Duodenal mucosa (tissue), 2 donors: ENCODE results near the gene BBS9.

Experiments used
- H3K27ac ChIP-seq: one replicate; pipeline ENCODE4 v1.7.0; 2013; ENCODE audit warnings: low read depth, low read length
- H3K27me3 ChIP-seq, 2 donors: one replicate each; pipeline ENCODE4 v1.7.0; 2013; ENCODE audit warnings: low read length in 2 of 2, control low read depth in 1 of 2; ENCODE audit not compliant: insufficient read depth in 2 of 2, control insufficient read depth in 1 of 2
- H3K36me3 ChIP-seq, 2 donors: one replicate each; pipeline ENCODE4 v1.7.0; 2013; ENCODE audit warnings: low read length in 2 of 2, control low read depth in 1 of 2; ENCODE audit not compliant: insufficient read depth in 2 of 2, control insufficient read depth in 1 of 2
- H3K4me1 ChIP-seq, 2 donors: one replicate each; pipeline ENCODE4 v1.7.0; 2013; ENCODE audit warnings: low read length in 2 of 2, control low read depth in 1 of 2; ENCODE audit not compliant: insufficient read depth in 2 of 2, control insufficient read depth in 1 of 2
- H3K4me3 ChIP-seq, 2 donors: one replicate each; pipeline ENCODE4 v1.7.0; 2013; ENCODE audit warnings: low read length in 2 of 2, low read depth in 1 of 2
- H3K9ac ChIP-seq, 2 donors: one replicate each; pipeline ENCODE4 v1.7.0; 2013; ENCODE audit warnings: low read length in 2 of 2, low read depth in 1 of 2
- H3K9me3 ChIP-seq, 2 donors: one replicate each; pipeline ENCODE4 v1.7.0; 2013; ENCODE audit warnings: low read length in 2 of 2, control low read depth in 1 of 2; ENCODE audit not compliant: control insufficient read depth in 1 of 2

Gene BBS9

DNA sequence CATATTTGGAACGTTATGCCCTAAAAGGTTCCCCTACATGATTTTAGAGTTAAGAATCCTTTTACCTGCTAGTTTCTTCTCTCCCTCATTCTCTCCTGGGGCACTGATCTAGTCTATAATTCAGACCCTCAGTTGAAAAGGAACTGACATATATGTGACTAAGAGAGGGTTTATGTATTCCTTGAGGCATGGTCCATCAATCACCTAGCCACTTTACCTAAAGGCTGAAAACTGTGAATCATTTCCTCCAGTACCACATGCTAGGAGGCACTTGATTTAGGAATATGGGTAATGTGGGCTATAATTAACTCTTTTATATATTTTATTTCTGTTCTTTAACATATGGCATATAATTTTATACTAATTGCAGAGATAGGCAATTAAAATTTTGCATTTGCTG, 303.5 kb downstream of the BBS9 start:
- no peaks in the 10 kb centered on the region for H3K36me3 ChIP-seq
- no peak overlapping the region for H3K27ac ChIP-seq
- no peak overlapping the region for H3K4me3 ChIP-seq
- H3K9ac ChIP-seq: no peak overlapping the region
- H3K4me1 ChIP-seq: no peaks in the 10 kb centered on the region
- H3K9me3 ChIP-seq: no peaks in the 10 kb centered on the region
- no peaks in the 10 kb centered on the region for H3K27me3 ChIP-seq

DNA sequence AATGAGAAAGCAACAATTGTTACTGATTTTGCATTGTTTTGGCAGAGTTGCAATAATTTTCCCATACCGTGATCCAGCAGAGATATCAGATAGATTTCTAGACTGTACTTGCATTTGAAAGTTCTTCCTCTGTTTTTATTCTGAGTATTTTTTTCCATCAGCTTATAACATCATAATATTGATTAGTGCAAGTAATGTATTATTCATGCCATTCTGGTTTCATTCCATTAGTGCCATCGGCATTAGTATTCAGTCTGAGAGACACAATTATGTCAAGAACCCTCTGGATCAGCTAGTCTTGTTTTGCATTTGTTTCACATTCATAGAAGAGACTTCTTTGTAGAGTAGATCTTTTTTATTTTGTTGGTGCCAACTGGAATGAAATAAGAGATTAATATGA, 304.0 kb downstream of the BBS9 start:
- Histone ChIP-seq H3K9ac (no peak overlapping the region), H3K4me3 (no peak overlapping the region)

DNA sequence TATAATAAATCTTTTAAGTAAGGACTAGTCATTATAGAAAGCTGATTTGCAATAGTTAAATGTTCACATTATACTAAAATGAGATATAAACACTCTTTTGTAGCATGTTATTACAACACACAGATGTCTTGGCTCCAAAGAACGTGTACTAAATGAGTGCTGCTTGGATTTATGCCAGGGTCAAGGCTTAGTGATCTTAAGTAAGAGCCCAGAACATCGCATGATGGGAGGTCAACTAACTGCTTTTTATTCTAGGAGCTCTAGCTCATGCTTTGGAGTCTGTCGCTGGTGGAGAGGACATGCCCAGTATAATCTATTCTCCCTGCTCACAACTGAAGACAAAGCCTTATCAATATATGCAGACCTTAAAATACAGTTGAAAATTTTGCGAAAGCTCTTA, 315.1 kb downstream of the BBS9 start:
- Histone ChIP-seq H3K27me3 (no peaks in the 10 kb centered on the region), H3K27ac (no peak overlapping the region), H3K4me1 (no peaks in the 10 kb centered on the region), H3K4me3 (no peak overlapping the region), H3K9ac (no peak overlapping the region), H3K36me3 (no peaks in the 10 kb centered on the region), H3K9me3 (no peaks in the 10 kb centered on the region)

More for the DNA sequence above, 304.0 kb downstream of the BBS9 start:
- no peaks in the 10 kb centered on the region for H3K36me3 ChIP-seq
- H3K9me3 ChIP-seq: no peaks in the 10 kb centered on the region
- H3K27ac ChIP-seq: no peak overlapping the region
- H3K27me3 ChIP-seq: no peaks in the 10 kb centered on the region
- no peaks in the 10 kb centered on the region for H3K4me1 ChIP-seq

DNA sequence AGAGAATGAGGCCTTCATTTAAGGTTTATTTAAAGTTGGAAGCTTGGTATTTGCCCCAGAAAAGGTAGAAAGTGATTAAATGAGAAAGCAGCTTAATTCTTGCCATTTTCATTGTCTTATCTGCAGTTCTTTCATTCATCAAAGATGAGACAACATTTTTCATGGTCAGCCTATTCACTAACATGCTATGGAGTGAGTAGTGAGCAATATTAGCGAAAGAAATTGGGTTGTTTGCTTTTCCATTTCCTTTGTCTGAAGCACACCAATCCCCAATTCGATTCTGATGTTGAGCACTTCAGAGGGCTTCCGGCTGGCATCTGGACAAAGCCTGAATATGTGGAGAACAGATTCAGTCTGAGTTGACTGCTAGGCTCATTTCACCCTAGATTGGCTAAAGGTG, 317.2 kb downstream of the BBS9 start:
- Histone ChIP-seq H3K9me3 (no peaks in the 10 kb centered on the region), H3K4me1 (no peaks in the 10 kb centered on the region), H3K4me3 (no peak overlapping the region), H3K27me3 (no peaks in the 10 kb centered on the region), H3K9ac (no peak overlapping the region), H3K27ac (no peak overlapping the region), H3K36me3 (no peaks in the 10 kb centered on the region)

DNA sequence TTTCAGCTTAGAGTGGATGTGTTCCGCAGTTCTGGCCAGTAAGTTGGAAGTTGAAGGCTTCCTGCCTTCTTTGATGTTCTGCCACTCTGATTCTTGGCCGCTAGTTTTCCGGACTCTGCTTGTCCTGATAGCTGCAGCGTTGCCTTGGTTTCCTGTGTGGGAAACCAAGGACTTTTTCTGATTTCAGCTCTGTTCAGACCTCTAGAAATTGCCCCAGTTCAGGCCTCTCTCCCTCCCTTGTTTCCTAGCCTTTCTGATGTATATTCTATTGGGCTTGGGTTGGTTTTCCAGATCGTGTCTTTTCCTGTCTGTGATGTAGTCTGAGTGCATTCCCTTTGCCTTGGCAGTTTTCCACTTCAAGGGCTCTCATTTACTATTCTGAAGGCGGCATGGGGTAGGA, 318.7 kb downstream of the BBS9 start:
- no peak overlapping the region for H3K27ac ChIP-seq

DNA sequence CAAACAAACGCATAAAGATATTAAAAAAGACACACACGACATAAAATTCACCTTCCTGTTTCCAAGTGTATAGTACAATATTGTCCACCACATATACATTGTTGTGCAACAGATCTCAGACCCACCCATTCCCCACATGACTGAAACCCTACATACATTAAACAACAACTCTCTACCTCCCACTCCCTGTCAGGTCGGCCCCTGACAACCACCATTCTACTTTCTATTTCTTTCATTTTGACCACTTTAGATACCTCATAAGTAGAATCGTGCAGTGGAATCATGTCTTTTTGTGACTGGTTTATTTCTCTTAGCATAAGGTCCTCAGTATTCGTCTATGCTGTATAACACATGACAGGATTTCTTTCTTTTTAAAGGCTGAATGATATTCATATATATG, 320.5 kb downstream of the BBS9 start:
- Histone ChIP-seq H3K36me3 (no peaks in the 10 kb centered on the region), H3K9ac (no peak overlapping the region), H3K27me3 (no peaks in the 10 kb centered on the region), H3K9me3 (no peaks in the 10 kb centered on the region), H3K4me3 (no peak overlapping the region), H3K4me1 (peaks cover 0 to 5% of the 10 kb centered on the region in 2 donors), H3K27ac (no peak overlapping the region)

More for the DNA sequence above, 318.7 kb downstream of the BBS9 start:
- Histone ChIP-seq H3K4me1 (peaks cover 0 to 2% of the 10 kb centered on the region in 2 donors), H3K9ac (no peak overlapping the region), H3K4me3 (no peak overlapping the region), H3K36me3 (no peaks in the 10 kb centered on the region), H3K27me3 (no peaks in the 10 kb centered on the region), H3K9me3 (no peaks in the 10 kb centered on the region)

DNA sequence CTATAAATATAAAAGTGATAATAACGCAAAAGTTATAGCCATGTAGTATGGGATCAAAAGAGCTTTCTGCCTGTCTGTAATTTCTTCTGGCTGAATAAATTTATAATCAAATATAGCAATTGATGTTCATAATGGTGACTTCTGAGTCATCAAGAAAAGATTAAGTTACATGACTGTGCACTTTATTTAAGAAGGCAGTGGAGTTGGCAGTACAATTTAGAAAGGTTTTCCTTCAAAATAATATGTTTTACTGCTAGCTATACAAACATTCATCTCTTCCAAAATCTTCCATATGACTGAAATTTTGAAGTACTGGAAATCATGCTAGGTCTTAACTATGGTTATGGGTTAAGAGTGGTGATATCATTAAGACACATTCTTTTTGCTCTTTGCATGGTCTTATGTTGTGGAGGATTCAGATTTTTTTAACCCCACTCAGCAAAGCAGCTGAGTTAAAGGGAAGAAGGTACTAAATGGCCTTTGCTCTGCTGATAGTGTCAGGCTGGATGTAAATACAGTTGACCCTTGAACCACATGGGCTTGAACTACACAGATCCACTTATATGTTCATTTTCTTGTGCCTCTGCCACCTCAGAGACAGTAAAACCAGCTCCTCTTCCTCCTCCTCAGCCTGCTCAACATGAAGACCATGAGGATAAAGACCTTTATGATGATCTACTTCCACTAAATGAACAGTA, 323.6 kb downstream of the BBS9 start:
- no peak overlapping the region for H3K9ac ChIP-seq
- no peaks in the 10 kb centered on the region for H3K27me3 ChIP-seq
- peaks cover 0 to 5% of the 10 kb centered on the region in 2 donors for H3K4me1 ChIP-seq
- no peaks in the 10 kb centered on the region for H3K36me3 ChIP-seq
- no peaks in the 10 kb centered on the region for H3K9me3 ChIP-seq
- H3K4me3 ChIP-seq: no peak overlapping the region
- no peak overlapping the region for H3K27ac ChIP-seq

DNA sequence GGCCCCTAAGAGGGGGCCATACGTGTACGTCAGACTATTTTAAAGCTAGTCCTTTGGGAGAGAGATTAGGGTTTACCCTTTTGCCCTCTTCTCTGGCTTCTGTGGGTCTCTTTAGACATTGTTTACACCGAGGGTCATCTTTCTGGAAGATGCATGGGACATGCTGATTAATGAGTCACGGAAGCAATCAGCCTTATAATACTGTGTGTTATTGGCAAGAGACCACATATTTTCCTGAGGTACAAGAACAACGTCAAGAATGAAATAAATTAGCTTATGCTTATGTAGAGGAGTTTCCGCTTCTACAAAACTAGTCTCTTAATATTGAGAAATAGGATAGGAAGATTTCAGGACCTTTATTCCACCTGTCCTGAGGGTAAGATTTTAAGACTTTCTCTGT, 327.7 kb downstream of the BBS9 start:
- H3K36me3 ChIP-seq: no peaks in the 10 kb centered on the region
- peaks cover 0 to 5% of the 10 kb centered on the region in 2 donors for H3K4me1 ChIP-seq
- H3K27ac ChIP-seq: no peak overlapping the region
- no peak overlapping the region for H3K9ac ChIP-seq
- H3K9me3 ChIP-seq: no peaks in the 10 kb centered on the region
- H3K4me3 ChIP-seq: no peak overlapping the region
- H3K27me3 ChIP-seq: no peaks in the 10 kb centered on the region

DNA sequence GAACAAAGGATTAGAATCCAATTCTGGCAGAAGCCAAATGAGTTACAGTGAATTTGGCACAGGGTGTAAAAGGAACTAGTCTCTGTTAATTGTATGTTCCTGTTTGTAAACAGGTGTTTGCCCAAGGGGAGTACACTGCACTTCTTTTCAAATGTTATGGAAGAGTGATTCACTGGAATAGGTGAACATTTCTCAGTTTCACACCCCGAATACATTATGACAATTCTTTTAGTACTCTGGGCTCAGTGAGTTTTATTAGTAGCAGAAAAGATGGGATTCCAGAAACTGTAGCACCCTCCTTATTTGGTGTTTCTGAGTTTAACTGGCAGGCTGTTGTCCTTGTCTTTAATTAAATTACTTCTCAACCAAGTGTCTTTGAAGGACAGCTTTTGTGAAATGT, 329.2 kb downstream of the BBS9 start:
- Histone ChIP-seq H3K36me3 (no peaks in the 10 kb centered on the region), H3K9ac (no peak overlapping the region), H3K9me3 (no peaks in the 10 kb centered on the region), H3K4me3 (no peak overlapping the region), H3K4me1 (peaks cover 0 to 13% of the 10 kb centered on the region in 2 donors), H3K27ac (no peak overlapping the region), H3K27me3 (no peaks in the 10 kb centered on the region)

DNA sequence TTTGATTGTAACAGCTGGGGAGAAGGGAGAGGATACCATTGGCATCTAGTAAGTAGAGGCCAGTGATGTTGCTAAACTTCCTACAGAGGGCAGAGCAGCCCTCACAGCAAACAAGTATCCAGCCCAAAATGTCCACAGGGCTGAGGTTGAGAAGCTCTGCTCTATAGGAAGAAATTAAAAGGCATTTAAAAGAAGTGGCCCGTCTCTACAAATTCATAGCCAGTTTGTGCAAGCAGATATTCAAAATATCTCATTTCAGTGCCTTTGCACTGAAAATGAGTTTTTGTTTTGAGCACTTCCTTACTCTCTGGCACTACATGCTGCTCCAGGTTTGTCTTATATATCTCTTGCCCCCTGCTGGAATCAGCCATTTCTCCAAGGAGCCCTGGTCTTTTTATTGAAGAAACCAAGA, 330.0 kb downstream of the BBS9 start:
- H3K4me3 ChIP-seq: no peak overlapping the region
- H3K9ac ChIP-seq: no peak overlapping the region
- H3K27me3 ChIP-seq: no peaks in the 10 kb centered on the region
- H3K4me1 ChIP-seq: peaks cover 0 to 13% of the 10 kb centered on the region in 2 donors
- H3K27ac ChIP-seq: no peak overlapping the region
- no peaks in the 10 kb centered on the region for H3K9me3 ChIP-seq
- no peaks in the 10 kb centered on the region for H3K36me3 ChIP-seq
